Brain pericyte (primary cell): ENCODE results near the gene SH3PXD2A.
"Not testable (repeated sequence)": the region's sequence is repeated elsewhere in the genome, so short reads cannot be mapped to it uniquely, and the experiment has no call there.

ENCODE experiments used
- DNase-seq: peaks from one replicate; pipeline ENCODE4 v3.0.0-alpha.2; 2012; ENCODE audit warnings: low read depth, low spot score

Gene SH3PXD2A

DNA sequence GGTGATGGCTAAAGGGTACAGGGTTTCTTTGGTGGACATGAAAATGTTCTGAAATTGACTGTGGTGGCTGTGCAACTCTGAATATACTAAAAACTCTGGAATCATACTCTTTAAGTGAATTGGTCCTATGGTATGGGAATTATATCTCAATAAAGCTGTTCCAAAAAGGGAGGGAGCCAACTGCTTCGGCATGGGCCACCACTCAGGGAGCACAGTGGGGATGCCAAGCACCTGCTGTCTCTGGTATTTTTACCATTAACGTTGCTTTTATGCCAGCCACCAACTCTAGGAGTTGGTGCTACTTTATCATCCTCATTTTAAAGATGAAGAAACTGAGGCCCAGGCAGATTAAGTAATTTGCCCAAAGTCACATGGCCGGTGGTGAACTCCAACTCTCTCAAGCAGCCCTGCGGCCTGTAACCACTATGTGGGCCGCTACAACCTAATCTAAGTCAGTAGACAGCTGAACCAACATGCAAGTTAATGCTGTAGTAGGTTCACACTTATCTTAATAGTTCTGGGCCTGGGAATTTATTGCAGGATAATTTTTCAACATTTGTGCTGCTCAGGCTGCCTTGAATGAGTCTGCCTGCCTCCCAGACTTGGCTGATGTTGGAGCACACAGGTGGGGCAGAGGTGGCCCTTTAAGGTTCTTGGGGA, 20.8 kb downstream of the SH3PXD2A start:
- DNase-seq, result no peak

DNA sequence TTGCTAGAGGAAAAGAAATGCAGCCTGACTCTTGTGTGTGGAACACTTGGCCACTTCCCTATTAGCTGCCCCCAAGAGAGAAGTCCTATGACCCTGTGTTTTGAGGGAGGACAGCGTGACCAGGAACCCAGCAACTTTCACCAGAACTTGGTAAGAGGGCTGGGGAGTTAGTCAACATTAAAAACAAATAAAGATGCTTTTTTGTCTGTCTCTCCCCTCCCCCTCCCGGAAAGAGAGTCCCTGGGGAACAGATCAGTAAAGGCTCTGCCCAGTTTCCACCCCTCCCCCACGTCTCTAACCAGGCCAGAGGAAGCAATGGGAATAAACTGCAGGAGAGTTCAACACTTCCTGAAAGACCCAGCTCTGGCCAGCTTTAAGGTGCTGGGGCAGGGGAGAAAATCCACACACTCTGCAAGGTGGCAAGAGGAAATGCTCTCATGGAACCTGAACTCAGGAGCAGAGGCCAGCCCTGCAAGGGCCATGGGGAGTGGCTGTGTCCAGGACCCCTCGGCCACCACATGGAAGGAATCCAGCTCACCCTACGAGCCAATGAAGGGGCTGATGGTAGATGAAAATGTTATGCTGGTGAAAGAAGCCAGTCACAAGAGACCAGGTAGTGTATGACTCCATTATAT, 21.5 kb downstream of the SH3PXD2A start:
- no peak for DNase-seq

DNA sequence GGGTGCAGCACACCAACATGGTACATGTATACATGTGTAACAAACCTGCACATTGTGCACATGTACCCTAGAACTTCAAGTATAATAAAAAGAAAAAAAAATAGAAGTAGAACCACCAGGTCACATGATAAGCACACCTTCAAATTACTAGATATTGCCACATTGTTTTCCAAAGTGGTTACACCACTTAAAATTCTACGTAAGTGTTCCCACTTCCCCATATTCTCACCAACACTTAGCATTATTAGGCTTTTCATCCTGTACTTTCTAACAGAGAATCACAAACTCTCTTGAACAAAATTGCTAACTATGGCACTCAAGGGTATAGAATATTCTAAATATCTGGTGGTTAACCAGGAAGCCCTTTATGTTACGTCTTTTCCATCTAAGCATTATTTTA, 22.6 kb downstream of the SH3PXD2A start:
- no peak for DNase-seq

DNA sequence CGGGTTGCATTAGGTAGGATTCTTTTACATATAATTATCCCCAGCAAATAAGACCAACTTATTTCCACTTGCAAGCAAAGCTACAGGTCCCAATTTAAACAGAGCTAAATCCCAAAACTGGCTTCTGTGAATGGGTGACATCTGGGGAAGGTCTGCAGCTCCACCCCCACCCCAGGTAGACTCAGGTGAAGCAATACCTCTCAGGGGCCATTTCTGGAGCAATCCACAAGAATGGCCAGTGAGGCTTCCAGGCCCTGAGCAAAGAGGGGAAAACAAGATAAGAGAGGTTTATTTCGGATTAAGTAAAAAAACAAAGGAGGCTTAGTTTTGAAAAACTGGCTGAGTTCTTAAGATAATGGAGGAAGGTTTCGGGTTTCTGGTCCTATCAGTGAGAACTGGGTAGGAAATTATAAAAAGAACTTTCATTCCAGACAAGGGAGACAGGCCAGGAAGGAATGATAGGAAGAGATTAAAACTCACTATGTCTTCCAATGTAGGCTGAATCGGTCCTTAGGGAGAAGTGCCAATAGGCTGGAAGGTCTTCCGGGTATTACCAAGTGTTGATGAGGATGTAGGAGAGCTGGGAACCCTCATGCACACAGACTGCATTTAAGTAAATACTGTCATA, 25.4 kb downstream of the SH3PXD2A start:
- DNase-seq, result no peak

DNA sequence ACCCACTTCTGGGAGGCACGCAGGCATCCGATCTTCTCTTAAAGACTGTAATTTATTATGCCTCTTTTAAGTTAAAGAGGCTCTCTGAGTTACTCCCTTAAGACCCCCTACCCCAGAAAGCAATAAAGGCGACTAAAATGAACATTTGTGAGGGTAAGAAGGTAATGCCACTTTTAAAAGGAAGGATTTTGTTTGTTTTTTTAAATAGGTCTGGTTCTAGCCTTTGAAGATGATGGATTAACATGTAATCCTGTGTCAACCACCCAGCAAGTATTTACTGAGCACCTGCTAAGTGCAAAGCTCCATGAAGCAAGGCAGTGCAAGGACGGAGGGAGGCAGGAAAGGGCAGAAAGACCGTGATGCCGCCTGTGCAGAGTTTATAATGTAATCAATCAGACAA, 26.1 kb downstream of the SH3PXD2A start:
- no peak for DNase-seq

DNA sequence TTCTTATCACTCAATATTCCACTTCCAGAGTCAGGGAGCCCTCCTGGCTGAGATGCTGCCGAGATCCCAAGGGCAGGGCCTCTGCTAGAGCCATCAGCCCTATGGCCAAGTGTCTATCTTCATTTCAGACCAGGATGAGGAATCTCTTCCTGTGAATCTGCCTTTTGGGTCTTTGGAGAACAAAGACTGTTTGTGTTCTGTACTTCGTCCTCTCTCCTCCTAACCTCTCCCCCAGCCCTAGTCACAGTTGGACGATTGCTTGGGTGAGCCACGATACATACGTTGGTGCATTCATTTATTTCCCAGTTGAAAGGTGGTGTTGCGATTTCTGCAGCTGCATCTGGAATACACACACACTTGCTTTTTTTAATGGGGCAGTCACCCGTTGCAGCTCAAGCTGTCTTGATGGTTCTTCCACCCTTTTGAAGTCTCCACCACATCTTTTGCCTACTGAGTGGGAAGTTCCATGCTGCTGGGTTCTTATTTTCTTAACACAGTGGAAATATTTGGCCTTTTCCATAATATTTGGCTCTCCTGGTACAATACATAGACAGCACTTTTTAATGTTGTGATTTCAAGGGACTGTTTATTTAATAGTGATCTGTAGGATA, 26.7 kb downstream of the SH3PXD2A start:
- peak; percentile 54 for DNase-seq

DNA sequence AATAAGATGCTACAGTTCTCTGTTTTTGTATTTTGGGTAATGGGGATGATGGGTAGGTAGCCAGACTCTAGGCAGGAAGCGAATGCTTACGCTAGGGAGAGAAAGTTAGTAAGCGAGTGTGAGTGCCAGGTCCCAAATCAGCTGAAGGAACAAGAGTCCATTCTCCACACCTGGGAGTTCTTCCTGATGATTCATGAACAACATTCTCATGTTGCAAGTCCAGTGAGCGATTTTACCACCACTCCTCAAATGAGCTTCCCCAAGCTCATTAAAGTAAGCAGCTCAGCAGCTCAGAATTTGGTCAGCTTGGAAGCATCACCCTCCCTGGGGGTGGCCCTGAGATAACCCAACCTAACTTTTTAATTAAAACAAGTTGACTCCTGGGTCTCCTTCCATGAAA, 27.3 kb downstream of the SH3PXD2A start:
- no peak for DNase-seq

DNA sequence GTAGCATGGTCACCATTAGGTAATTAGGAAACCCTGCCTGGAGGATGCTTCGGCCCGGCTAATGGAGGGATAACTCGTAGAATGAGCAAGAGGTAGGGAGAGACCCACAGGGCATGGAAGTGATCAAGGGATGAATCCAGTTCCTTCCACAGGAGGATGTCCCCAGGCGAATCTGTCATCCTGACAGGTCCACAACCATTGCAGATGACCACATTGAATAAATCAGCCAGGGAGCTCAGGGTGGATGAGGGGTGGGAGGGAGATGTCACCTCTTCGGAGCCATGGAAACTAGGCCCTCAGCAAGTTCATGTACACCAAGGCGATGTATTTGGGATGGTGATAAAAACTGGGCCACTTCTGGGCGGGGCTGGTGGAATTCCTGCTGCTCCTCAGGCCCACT, 28.5 kb downstream of the SH3PXD2A start:
- DNase-seq, result no peak

DNA sequence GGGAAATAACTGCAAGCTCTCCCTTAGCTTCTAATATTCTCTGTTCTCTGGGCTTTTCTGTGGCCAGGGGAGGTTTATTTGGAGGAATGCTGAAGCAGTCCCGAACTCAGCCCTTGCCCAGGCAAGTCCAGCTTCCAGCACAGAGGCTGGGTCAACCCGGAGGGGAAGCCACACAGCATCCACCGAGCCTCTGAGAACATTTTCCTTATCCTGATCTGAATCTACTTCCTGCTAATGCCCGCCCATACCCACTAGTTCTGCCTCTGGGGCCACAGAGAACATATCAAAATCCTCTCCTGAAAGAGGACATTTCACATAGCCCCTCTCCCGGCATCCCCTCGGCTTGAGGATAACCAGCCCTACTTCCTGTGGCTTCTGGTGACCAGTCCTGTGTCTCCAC, 31.1 kb downstream of the SH3PXD2A start:
- no peak for DNase-seq

DNA sequence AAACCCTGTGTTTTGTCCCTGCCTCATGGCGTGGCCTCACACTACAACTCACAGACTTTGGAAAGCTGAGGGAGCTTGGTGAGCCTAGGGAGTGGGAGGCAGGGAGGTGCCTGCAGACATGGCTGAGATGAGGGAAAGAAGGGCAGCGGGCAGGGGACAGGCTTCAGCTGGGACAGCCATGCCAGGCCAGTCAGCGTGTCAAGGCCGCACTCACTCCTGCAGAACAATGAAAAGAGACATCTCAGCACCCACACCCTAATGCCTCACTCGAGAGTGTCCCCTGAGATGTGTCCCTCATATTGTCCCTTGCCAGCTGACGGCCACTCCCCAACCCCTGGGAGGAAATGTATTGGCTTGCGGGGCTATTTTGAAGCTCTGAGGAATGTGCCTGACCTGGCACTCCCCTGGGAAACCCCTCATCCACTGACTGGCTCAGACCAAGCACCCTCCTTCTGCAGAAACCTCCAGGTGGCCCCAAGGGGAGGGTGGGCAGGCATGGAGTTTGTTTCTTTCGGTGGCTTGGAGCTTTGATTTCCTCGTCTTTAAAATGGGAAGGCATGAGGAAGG, 31.6 kb downstream of the SH3PXD2A start:
- DNase-seq, result no peak

DNA sequence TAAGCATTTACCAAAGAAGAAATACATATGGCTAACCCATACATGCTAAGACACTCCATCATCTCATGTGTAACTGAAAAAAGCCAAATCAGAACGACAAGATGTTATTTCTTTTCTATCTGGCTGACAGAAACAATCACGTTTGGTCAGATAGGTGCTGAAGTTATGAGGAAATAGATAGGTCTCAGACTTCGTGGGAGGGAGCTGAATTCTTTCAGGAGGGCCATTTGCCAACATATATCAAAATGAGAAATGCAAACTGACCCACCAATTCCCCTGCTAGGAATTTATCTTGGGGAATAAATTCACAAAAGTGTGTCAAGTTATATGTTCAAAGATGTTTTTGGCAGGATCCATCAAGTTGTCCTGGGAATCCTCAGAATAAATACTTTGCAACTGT, 32.6 kb downstream of the SH3PXD2A start:
- DNase-seq, result no peak

DNA sequence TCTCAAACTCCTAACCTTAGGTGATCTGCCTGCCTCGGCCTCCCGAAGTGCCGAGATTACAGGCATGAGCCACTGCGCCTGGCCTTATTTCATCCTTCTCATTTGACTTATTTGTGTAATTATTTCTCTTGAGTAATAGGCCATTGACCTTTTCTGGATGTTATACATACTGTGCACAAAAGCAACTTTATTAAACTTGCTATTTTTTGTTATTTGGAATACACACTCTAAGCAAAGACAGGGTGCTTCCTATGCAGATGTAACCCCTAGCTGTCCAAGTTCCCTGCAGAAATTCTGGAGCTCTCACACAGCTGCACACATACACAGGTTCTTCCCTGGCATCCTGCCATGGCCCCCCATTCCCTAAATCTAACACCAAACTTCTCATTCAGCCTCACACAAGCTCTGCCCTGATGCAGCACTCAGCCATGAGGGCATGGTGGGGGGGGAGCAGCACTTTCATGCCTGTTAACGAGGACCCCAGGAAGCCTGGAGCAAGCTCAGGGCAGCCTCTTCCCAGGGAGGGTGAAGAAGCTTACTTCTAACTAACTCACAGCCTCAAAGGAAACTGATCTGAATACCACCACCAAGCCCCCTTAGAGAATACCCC, 33.2 kb downstream of the SH3PXD2A start:
- no peak for DNase-seq

DNA sequence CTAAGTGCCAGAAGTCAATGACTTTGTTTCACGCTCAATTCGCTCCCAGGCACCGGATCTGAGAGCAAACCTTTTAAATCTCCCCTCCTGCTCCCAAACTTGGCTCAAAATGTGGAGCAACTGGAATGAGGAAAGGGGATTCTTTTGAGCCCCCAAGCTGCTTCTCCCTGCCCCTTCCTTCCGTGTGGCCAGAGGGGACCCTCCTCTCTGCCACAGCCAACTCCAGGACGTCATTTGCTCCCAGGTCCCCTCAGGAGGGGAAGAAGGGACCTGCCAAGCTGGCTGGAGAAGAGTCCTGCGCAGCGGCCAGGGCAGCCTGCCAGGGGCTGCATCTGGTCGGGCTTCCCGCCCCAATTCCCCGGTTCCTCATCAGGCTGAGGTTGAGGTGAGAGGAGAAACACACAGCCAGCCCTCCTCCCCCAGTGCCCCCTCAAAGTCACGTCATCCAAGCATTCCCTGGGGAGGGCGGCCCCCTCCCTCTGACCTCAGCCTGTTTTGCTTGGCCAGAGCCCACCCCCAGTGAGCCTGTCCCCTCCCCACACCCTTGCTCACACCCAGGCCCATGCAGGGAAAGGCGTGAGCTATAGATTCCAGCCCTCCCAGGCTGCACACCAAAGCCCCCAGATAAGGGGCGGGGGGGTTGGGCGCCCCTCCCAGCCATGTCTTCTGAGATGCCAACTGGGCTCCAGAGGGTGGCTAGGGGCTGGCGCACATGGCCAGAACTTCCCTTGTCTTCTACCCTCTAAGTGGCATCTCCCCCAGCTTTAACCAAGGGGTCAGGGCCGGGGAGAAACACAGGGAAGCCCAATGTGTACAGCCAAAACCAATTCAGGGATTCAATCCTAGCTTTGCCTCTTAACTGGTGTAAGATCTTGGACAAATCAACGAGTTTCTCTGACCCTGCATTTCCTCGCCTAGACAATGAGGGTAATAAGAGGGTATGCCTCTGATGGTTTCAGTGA, 35.0 kb downstream of the SH3PXD2A start:
- DNase-seq, result peak; percentile 33

DNA sequence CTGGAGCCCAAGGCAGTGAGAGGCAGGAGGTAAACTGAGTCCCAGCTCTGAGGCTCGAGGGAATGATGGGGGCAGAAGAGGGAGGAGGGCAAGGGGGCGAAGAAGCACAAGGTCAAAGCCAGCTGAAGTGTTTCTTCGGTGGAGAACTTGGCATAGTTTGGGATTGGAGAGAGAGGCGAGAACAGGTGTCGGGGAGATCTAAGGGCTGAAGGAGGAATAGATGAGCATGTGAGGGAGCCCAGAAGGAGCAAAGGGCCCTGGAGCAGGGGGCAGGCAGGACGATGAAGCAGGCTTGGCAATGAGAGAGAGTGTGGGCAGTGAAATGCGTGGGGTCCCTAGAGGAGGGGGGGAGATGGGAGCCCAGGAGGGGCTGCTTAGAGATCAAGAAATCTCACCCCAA, 35.9 kb downstream of the SH3PXD2A start:
- DNase-seq, result no peak

DNA sequence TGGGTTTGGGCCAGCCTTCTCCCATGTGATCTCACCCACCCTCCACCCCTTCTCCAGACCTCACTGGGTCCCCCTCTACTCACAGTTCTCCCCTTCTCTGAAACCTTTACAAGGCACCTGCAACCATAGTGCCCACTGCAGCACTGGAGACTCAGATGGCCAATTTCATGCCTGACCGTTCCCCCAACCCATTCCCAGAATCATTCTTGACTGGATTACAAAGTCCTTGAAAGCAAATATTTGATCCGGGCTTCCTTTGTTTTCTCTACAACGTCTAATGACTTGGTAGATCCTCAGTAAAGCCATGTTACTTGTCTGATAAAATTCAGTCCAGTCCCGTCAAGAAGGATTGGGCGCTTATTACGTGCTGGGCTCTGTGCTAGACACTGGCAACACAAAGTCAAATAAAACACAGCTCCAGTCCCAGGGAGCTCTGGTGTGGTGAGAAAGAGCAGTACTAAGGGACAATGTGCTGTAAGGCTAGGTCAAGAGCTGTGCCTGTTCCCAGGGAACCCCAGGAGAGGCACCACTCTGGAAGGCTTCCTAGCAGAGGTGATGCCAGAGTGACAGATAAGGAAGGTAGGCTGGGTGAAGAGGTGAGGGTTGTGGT, 36.5 kb downstream of the SH3PXD2A start:
- no peak for DNase-seq

DNA sequence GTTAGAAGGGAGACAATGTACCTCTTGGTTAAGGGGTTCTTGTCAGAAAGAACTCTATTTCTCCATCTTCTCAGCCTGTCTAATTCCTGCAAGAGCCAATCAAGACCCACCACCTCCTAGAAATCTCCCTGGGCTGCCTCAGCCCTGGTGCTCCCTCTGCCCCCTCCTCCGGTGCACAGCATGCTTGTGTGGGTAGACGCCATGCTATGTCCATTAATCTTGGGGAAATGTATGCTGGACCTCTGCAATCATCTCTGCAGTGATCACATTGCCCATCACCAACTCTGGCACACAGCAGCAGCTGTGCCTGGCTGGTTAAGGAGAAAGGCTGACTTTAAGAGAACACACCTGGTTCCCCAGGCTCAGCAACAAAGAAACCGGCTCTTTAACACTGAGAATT, 37.3 kb downstream of the SH3PXD2A start:
- no peak for DNase-seq

DNA sequence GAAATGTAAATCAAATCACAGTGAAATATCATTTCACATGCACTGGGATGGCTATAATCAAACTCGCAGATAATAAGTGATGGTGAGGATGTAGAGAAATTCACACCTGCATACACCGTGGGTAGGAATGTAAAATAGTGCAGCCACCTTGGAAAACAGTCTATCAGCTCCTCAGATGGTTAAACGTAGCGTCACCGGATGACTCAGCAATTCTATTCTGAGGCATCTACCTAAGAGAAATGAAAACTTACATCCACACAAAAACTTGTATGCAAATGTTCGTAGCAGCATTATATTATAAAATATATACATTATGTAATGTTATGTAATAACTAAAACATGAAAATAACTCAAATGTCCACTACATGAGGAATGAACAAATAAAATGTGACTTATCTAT, 38.9 kb downstream of the SH3PXD2A start:
- DNase-seq, result no peak

DNA sequence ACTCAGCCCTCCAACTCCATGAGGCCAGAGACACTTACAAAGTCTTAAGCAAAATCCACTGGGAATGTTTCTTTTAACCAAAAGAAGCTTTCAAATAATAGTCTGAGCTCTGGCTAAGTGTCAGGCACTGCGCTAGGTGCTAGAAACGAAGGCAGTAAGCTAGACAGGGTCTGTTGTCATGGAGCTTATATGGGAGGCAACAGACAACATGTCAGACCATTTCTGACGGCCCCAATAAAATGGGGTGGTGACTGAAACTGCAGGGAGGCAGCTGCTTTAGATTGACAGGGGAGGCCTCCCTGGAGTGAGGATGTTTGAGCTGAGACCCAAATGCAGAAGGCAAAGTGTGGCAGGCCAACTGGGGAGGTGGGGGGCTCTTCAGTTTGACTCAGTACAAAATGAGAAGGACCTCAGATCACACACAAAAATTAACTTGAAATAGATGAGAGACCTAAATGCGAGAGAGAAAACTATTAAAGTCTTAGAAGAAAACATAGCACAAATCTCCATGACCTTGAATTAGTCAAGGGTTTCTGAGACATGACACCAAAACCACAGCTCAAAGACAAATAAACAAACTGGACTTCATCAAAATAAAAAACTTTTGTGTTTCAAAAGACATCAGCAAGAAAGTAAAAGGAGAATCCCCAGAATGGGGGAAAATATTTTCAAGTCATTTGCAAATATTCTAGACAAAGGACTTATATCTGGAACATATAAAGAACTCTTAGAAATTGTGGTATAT, 40.6 kb downstream of the SH3PXD2A start:
- DNase-seq, result no peak

DNA sequence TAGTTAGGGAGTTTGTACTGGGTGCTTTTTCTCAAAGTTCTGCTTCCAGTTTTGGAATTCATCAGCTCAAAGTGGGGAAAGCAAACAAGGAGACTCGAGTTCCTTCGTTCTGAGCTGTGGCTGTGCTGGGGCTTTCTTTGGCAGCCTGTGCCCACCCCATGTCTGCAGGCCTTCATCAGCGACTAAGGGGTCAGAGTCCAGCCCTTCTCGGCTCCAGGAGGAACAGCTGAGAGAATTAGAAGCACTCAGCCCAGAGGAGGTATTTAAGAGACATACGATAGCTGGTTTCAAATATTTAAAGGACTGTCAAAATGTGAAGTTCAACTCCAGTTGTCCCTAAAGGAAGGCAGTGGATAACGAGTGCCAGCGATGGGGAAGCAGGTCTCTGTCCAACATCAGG, 41.3 kb downstream of the SH3PXD2A start:
- DNase-seq, result no peak

DNA sequence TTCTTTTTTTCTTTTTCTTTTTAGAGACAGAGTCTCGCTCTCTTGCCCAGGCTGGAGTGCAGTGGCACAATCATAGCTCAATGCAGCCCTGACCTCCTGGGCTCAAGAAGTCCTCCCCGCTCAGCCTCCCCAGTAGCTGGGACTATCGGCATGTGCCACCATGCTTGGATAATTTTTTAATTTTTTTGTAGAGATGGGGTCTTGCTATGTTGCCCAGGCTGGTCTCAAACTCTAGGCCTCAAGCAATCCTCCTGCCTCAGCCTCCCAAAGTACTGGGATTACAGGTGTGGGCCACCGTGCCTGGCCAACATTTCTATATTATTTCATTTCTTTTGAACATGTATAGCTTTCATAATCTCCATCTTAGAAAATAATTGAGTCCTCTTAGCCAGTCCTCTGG, 42.1 kb downstream of the SH3PXD2A start:
- not testable (repeated sequence) for DNase-seq
